Mammary epithelial cell (primary cell): Measurements from ENCODE around the gene RAD51B.

Experiments
- EZH2 ChIP-seq: IDR thresholded peaks from 2 replicates; pipeline ENCODE4 v1.6.1; 2012; ENCODE audit warnings: low read length, inconsistent platforms, borderline replicate concordance
- TF ChIP-seq, protein P1 (sequence below), 2 donors: IDR thresholded peaks in 1 of 2; conservative IDR thresholded peaks in 1 of 2; 2 replicates each; pipeline ENCODE4 v1.5.1; 2011 to 2012; ENCODE audit warnings: inconsistent platforms in 2 of 2, low read length in 2 of 2, mild to moderate bottlenecking in 2 of 2, control low read depth in 1 of 2, low read depth in 1 of 2; ENCODE audit not compliant: insufficient read depth in 1 of 2; ENCODE audit errors: extremely low read depth in 1 of 2

GRCh38 chr14:68652433-68652690 lies 832.8 kb downstream of the RAD51B start:
- TF ChIP-seq, protein P1, sequence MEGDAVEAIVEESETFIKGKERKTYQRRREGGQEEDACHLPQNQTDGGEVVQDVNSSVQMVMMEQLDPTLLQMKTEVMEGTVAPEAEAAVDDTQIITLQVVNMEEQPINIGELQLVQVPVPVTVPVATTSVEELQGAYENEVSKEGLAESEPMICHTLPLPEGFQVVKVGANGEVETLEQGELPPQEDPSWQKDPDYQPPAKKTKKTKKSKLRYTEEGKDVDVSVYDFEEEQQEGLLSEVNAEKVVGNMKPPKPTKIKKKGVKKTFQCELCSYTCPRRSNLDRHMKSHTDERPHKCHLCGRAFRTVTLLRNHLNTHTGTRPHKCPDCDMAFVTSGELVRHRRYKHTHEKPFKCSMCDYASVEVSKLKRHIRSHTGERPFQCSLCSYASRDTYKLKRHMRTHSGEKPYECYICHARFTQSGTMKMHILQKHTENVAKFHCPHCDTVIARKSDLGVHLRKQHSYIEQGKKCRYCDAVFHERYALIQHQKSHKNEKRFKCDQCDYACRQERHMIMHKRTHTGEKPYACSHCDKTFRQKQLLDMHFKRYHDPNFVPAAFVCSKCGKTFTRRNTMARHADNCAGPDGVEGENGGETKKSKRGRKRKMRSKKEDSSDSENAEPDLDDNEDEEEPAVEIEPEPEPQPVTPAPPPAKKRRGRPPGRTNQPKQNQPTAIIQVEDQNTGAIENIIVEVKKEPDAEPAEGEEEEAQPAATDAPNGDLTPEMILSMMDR (conservative IDR thresholded peaks at IDR 0.05 in 1 of 2, IDR thresholded peaks at IDR 0.05 in 1 of 2; ENCODE audit: extremely low read depth in 1 of 2, insufficient read depth in 1 of 2, low read depth in 1 of 2, low read length in 2 of 2), result no peak
- TF ChIP-seq EZH2, result no peak
